ENCODE measurements around the gene ANKRD55. TPM values are rescaled to one million over a fixed set of nuclear protein-coding genes. Genes with fewer than 3 reads are reported as not detected.

Gene ANKRD55
- total RNA-seq, 2 donors from 2014 or later, result 0.29 TPM; not detected in 1

DNA sequence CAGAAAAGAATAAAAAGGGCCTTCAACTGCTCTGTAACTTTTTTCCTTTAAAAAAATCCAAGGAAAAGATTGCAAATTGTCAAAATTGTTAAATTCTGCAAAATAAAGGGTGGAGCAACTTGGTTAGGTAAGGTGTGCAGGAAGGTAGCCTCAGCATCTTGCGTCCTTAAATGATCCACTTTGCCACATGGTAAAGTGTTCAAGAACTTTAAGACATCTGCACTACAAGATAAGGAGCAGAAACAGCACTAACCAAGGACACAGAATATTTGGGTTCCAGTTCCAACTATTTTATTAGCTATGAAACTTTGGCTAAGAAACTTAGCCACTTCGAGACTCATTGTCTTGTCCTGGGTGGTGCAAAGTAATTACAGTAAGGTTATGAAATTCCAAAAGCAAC is 53.7 kb downstream of the ANKRD55 start:
- intact Hi-C loops (cut with DNase I), result no loop called here
- DNase-seq (no peak), ATAC-seq (no peak)

DNA sequence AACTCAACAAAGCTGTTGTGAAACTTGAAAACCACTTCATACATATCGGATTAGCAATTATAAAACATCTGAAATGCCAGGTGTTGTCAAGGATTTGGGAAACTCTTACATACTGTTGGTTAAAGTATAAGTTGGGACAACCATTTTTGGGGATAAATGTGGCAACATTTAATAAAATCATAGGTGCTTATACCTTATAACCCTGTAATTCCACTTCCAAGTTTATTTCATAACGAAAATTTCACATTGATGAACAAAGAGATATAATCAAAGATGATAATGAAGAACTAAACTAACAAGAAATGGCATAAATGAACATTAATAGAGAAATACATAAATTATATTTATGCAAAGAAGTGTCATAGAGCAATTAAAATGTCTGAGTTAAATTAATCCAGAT is 54.3 kb downstream of the ANKRD55 start:
- ATAC-seq (no peak), DNase-seq (no peak)
- intact Hi-C loops (cut with DNase I), result no loop called here

DNA sequence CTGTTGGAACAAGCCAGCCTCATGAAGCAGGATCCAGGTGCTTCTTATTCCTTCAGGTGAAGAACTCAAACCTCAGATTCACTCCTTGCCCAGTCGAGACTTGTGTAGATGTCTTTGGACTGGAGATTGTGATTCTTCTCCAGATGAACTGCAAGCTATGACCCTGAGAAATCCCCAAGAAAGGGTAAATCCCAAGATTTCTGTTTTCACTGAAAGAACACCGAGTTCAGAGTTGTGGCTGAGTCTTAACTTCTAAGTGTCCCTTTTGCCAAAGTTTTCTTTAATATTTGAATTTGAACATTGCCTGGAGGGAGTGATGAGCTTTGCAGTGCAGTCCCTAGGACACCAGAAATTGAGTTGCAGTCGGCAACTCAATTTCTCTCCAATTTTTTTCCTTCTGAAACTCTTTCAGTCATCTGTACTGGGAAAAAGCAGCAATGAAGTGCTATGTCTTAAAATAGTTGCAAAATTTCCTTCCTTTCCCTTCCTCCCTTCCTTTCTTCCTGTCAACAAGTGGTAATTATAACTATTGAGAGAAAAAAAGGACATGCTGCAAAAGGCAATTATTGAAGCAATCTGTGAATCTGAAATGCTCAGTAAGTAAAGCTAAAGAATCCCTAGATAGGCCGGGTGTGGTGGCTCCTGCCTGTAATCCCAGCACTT is 56.1 kb downstream of the ANKRD55 start:
- intact Hi-C loops (cut with DNase I), result no loop called here
- ATAC-seq, result peak in 1 of 2 donors; percentile 36
- DNase-seq, result no peak

DNA sequence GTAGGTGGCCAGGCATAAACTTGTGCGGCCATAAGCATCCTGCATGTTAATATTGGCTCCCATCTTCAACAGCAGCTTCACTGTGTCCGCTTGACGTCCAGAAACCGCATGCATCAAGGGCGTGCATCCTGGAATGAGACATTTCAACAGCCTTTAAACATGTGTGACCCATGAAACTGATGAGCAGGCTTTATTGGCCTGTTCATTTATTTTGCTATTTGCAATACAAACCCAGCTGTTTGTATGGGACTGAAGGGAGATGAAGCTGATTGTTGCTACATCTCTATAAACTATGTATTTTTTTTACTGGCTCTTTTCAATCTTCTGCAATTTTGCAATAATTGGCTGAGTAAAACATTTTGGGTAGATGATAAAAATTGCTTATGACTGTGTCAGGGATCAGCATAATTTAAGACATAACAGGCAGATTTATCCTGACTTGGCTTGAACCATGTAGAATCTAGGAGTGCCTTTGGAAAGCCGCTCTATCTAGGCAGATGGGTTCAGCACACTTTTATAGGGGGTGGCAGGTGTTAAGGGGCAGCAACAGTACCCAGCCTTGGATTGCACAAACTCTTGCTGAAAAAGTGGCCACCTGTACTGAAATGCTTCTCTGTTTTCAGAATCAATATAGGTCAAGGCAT is 56.9 kb downstream of the ANKRD55 start:
- ATAC-seq, result peak; percentile 75 to 82
- no peak for DNase-seq
- intact Hi-C loops (cut with DNase I), result no loop called here

DNA sequence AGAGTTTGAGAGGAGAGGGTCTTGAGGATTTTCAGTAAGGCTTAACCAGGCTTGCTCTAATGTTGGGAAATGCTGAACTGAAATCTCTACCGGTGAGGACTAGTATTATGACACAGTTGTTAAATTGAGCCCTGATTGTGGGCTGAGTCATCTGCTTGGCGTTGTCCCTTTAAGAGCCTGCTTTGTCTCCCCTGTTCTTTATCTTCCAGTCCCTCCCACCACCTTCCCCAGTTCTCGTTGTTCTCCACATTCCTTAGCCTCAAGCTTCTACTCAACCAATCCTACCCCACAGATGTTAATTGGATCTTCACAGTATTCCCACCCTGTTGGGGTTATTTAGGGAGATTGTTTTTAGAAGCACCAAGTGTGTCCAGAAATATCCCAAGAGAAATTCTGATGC is 57.6 kb downstream of the ANKRD55 start:
- peak; percentile 43 for DNase-seq
- intact Hi-C loops (cut with DNase I), result no loop called here

DNA sequence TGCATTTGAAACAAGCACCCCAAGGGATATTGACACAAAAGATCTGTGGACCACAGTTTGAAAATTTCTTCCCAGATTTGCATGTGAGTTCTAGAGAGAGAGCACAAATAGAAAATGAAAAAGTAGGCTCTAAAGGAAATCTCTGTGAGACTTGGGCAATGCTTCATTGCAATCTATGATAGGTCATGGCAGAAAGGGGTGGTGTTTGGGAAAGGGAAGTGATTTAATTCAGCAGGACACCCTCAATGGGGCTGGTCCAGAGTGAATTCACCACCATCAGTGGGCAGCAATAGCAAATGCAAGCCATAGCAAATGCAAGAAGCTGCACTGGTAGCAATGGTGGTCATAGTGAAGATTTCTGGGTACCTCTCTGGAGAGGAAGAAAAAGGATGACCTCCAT is 58.1 kb downstream of the ANKRD55 start:
- no peak for DNase-seq
- intact Hi-C loops (cut with DNase I), result no loop called here
- no peak for ATAC-seq

More for the DNA sequence above, 57.6 kb downstream of the ANKRD55 start:
- ATAC-seq, result peak; percentile 59 to 83

DNA sequence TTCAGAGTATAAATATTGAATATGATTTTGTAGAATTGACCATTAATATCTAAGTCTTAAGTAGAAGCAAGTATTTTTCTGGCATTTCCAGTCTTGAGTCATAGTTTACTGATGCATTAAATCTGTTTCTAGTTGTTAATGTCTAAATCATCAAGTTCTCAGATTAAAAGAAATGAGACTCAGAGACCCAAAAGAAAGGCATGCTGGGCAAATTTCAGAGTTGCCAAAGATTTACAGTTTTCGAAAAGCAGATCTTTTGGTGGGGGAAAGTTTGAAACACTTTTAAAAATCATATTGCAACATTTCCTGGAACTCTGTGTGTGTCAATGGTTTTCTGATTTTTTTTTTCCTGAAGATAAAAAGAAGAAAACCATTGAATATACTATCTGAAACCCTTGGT is 60.9 kb downstream of the ANKRD55 start:
- peak; percentile 6 to 10 for ATAC-seq
- no peak for DNase-seq
- intact Hi-C loops (cut with DNase I), result no loop called here

DNA sequence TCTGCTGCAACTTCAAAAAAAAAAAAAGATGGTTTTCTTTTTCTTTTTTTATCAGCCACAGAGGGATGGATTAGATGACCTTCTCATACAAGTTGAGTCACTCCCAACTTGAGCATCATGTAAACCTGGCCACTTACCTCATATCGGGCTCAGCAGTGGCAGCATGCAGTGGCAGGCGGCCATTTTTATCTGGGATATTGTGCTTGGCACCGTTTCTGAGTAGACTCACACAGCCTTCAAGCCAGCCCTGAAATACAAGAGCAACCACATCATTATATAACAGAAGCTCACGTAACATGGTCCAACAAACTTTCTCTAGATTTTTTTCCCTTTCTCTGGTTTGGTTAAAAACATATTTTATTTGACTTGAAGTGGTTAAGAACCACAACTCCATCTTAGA is 62.6 kb downstream of the ANKRD55 start:
- DNase-seq (peak; percentile 61), ATAC-seq (peak; percentile 60 to 76)
- intact Hi-C loops (cut with DNase I), result no loop called here

DNA sequence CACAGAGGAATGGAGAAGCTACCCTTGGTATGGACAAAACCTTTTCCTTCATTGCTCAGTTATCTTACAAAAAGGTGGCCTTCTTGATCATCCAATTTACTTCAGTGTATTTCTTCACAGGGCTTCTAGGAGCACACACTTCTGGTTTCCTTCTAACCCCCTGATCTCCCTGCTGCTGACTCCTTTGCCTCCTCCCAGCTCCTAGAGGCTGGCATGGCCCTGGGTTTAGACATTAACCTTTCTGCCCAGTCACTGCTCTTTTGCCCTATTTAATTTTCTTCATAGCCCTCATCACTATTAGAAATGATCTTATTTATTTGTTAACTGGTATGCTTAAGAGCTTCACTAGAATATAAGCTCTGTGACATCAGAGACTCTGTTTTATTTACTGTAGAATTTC is 63.2 kb downstream of the ANKRD55 start:
- DNase-seq, result no peak
- intact Hi-C loops (cut with DNase I), result no loop called here
- ATAC-seq, result no peak

DNA sequence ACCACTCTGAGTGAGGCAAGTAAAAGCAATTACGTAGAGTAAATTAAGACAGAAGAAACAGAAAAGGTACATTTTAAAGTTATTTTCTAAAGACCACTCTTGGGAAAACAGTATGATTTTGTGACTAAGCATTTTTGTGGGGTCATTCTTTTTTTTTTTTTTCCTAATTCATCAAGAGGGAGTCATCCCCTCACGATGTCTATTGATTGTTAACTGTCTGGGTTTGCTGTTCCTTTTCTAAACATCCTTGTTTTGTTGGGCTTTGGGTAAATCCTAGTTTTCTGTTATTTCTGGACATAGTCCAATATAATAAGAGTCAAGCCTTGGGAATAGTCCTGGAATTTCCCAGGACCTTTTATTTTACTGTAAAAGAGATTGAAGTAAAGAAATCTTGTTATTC is 63.8 kb downstream of the ANKRD55 start:
- ATAC-seq, result no peak
- intact Hi-C loops (cut with DNase I), result no loop called here
- no peak for DNase-seq

DNA sequence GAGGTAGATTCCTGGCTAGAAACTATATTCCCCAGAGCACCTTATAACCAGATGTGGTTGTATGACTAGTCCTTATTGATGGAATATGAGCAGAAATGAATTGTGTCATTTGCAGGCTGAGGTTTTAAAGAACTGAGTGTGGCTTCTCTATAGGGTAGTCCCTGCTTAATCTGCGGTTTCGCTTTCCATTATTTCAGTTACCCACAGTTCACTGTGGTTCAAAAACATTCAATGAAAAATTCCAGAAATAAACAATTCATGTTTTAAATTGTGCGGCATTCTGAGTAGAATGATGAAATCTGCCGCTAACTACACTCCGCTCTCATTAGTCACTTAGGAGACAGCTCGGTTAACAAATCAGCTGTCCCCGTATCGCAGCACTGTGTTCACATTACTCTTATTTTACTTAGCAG is 65.1 kb downstream of the ANKRD55 start:
- DNase-seq, result no peak
- ATAC-seq, result no peak
- intact Hi-C loops (cut with DNase I), result no loop called here

DNA sequence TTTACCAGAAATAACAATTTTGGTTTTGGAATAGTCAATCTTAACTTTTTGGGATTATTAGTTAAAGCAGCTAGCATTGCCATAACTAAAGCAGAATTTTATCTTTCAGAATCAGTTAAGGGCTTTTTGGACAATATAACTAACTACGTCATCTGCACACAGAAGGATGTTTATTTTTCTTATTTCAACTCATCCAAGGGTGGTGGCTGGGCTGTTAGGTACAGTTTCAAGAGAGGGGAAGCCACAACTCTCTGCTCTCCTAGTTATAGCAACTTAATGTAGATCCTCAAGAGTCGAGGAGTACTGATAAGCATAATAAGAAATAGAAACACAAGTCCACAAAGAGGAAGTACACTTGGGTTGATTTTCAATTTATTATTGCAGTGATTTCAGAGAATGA is 65.6 kb downstream of the ANKRD55 start:
- intact Hi-C loops (cut with DNase I), result no loop called here
- DNase-seq (no peak), ATAC-seq (no peak)

DNA sequence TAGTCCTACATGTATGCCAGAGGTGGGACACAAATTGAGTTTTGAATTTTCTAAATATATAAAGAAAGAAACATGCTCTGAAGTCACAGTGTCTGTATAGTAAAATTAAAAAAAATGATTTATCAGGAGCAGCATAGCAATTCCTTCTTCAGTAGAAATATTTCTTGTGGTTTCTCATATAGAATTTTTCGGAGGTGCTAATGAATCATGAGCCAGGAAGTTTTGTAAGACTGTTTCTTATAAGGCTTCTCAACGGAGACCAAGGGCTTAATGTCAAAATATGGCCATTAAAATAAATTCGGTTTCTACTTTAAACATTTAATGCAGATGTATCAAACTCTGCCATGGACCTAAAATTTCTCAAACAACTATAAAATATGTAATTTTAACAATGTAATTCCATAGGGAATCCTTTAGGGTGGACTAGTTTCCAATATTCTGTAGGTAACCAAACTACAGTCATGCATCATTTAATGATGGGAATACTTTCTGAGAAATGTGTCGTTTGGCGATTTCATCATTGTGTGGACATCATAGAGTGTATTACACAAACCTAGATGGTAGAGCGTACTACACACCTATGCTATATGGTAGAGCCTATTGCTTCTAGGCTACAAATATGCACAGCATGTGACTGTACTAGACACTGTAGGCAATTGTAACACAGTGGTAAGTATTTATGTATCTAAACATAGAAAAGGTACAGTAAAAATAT is 66.3 kb downstream of the ANKRD55 start:
- intact Hi-C loops (cut with DNase I), result no loop called here
- no peak for ATAC-seq
- no peak for DNase-seq

DNA sequence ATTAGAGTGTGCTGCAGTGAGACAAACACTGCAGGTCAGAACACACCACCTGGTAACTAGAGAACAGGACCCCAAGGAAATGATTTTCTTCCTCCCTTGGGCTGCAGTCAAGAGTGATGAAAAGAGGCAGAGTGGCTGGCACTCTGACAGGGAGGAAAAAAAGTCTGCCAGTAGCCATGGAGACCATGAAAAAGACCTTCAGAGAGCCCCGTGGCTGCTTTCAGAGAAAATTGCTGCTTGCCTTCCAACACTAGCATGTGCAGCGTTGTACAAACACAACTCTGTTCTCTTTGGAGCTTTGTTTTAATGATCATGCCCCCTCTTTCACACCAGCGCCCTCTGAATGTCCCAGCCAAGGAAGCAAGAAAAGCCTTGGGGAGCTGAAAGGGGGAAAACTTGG is 68.8 kb downstream of the ANKRD55 start:
- ATAC-seq, result peak in 1 of 2 donors; percentile 50
- intact Hi-C loops (cut with DNase I), result no loop called here
- DNase-seq, result no peak

DNA sequence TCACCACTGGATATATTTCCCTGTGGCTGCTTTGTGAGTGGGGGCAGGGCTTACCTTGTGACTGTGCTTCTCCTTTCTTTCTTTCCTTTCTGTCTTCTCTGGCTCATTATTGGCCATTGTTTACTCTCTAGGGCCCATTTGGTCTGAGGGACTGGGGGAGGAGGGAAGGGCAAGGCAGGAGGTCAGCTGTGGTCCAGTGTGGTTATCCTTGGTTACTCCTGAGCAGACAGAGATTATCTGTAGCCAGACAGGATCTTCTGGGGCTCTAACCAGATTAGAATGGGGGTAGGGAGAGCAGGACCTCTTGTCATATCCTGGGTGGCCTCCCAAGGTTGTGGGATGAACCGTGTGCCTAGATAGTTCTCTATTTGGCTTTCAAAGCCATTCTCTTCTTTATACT is 71.2 kb downstream of the ANKRD55 start:
- intact Hi-C loops (cut with DNase I), result no loop called here
- ATAC-seq, result no peak
- DNase-seq, result no peak

DNA sequence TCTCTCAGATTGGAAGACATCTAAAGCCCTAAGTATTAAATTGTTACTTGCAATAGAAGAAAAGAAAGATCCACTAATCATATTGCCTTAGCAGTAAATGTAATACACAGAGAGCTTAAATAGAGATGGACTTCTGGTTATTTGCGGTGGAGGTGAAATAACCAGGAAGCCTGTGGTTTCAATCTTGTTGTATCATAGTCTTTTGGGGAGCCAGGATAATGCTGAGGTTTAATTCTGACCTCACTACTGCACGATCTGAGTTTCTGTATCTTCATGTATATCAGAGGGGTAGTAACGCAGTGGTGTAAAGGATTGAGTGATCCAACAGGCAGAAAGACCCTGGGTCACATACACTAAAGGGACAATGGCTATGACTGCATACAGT is 71.7 kb downstream of the ANKRD55 start:
- no peak for ATAC-seq
- no peak for DNase-seq

DNA sequence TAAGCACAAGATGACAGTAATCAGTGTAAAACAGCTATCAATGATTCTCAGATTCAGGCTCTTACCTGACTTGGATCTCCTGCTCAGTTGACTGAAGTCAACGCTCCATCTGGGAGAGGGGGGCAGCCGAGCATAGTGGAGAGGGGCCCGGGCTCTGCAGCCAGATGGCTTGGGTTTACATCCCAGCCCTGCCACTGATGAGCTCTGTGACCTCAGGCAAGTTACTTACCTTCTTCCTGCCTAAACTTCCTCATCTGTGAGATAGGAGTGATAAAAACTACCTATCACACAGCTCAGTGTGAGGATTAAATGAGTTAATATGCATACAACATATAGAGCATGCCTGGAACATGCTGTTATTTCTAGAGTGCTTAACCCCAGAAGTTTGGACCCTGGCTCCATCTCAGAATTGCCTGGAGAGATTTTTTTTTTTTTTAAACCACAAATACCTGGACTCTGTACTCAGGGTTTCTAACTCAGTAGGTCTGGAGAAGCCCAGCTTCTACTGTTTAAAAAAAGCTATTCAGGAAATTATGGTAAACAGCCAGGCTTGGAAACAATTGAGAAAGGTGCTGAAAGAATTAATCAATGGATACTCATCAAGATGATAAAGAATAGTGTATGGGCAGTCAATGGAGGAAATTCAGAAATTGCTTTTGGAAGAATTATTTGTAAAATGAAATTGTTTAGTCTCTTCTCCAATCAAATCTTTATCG is 72.2 kb downstream of the ANKRD55 start:
- intact Hi-C loops (cut with DNase I), result no loop called here
- no peak for DNase-seq

More for the DNA sequence above, 71.7 kb downstream of the ANKRD55 start:
- intact Hi-C loops (cut with DNase I), result no loop called here

DNA sequence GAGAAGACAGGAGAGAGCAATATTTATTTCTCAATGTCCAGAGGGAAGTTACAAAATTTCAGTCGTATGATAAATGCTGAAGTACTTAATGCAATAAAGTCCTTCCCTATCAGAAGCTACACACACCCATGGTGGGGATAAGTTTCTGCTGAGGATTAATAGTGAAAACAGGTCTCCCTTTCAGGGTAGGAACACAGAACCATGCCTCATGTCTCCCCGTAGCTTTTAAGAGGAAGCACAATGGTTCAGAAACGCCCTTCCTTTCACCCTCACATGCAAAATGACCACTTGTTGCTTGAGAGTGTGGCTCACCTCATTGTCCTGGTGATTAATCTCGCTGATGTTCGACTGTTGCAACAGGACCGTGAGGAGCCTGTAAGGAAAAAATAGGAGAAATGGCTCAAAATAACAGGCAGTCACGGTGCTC is 73.6 kb downstream of the ANKRD55 start:
- intact Hi-C loops (cut with DNase I), result no loop called here
- peak; percentile 7 to 10 for ATAC-seq

More for the DNA sequence above, 72.2 kb downstream of the ANKRD55 start:
- no peak for ATAC-seq

DNA sequence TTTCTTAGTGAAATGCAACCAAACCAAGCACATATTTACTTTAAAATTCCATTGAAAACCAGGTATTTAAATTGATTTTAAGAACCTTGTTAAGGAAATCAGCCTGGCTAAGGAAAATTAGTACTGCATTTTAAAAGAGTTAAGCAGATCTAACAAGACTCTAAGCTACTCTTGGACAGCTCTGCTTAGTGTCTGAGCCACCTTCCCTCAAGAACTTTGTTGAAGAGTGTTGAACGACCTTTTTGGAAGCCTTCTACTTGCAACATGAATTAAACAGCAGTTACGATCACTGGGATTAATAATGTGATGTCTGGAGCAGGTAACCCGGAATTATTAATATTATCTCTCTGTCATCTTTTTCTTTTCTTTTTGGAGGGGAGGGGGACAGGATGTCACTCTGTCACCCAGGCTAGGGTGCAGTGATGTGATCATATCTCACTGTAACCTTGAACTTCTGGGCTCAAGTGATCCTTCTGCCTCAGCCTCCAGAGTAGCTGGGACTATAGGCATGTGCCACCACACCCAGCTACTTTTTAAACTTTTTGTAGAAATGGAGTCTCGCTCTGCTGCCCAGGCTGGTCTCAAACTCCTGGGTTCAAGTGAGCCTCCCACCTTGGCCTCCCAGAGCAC is 74.7 kb downstream of the ANKRD55 start:
- DNase-seq, result no peak
- ATAC-seq, result no peak
- intact Hi-C loops (cut with DNase I), result no loop called here

More for the DNA sequence above, 73.6 kb downstream of the ANKRD55 start:
- DNase-seq, result no peak

Measured in left cardiac atrium (tissue), 4 donors.